Stimulated activated CD4-positive, alpha-beta T cell treated with anti-CD3 and anti-CD28 coated beads, Interleukin-15, amount 100 ng/mL, for 1 hour (primary cell): ENCODE results near the gene GATAD2B.
"Not testable (repeated sequence)": the region's sequence is repeated elsewhere in the genome, so short reads cannot be mapped to it uniquely, and the experiment has no call there.

ENCODE experiments used
- DNase-seq, 2 donors: peaks; one replicate each; pipeline ENCODE4 v3.0.0-alpha.2; 2020; ENCODE audit warnings: low read depth in 1 of 2, low spot score in 1 of 2

The GATAD2B gene

GRCh38 chr1:153888533-153888932 is 34.2 kb downstream of the GATAD2B start:
- no peak for DNase-seq

GRCh38 chr1:153886127-153886526 is 36.6 kb downstream of the GATAD2B start:
- DNase-seq, result no peak

- no peak for DNase-seq
Observed at GRCh38 chr1:153883223-153883622, 39.5 kb downstream of the GATAD2B start.

GRCh38 chr1:153882296-153882912 is 40.4 kb downstream of the GATAD2B start:
- no peak for DNase-seq

- DNase-seq, result no peak
Observed at GRCh38 chr1:153881751-153882150, 41.0 kb downstream of the GATAD2B start.

GRCh38 chr1:153880962-153881361 is 41.8 kb downstream of the GATAD2B start:
- peak in 1 of 2 donors; percentile 10 for DNase-seq

- no peak for DNase-seq
Observed at GRCh38 chr1:153880024-153880423, 42.7 kb downstream of the GATAD2B start.

GRCh38 chr1:153877112-153877511 is 45.7 kb downstream of the GATAD2B start:
- no peak for DNase-seq

- DNase-seq, result no peak
Observed at GRCh38 chr1:153872934-153873333, 49.8 kb downstream of the GATAD2B start.

- DNase-seq, result no peak
Observed at GRCh38 chr1:153872331-153872730, 50.4 kb downstream of the GATAD2B start.

- DNase-seq, result no peak
Observed at GRCh38 chr1:153869486-153869885, 53.3 kb downstream of the GATAD2B start.

- DNase-seq, result no peak
Observed at GRCh38 chr1:153866045-153866850, 56.5 kb downstream of the GATAD2B start.

- no peak for DNase-seq
Observed at GRCh38 chr1:153860285-153860684, 62.5 kb downstream of the GATAD2B start.

GRCh38 chr1:153857505-153857904 is 65.3 kb downstream of the GATAD2B start:
- DNase-seq, result no peak

GRCh38 chr1:153856763-153857162 is 66.0 kb downstream of the GATAD2B start:
- no peak for DNase-seq

- no peak for DNase-seq
Observed at GRCh38 chr1:153852170-153852569, 70.6 kb downstream of the GATAD2B start.

GRCh38 chr1:153849487-153850185 is 73.1 kb downstream of the GATAD2B start:
- no peak for DNase-seq

GRCh38 chr1:153848805-153849204 is 74.0 kb downstream of the GATAD2B start:
- DNase-seq, result no peak

GRCh38 chr1:153845158-153845557 is 77.6 kb downstream of the GATAD2B start:
- DNase-seq, result no peak

GRCh38 chr1:153844349-153844748 is 78.4 kb downstream of the GATAD2B start:
- DNase-seq, result not testable (repeated sequence)

- DNase-seq, result no peak
Observed at GRCh38 chr1:153842006-153842471, 80.7 kb downstream of the GATAD2B start.

GRCh38 chr1:153841463-153841994 is 81.2 kb downstream of the GATAD2B start:
- no peak for DNase-seq
